ENCODE results near the gene XBP1. TPM values are rescaled to one million over a fixed set of nuclear protein-coding genes. Genes with fewer than 3 reads are reported as not detected.

XBP1 gene
- total and polyA plus RNA-seq, 2 of the 13 experiments (the other 11 are each of a cell fraction or from before 2014, with no cell fraction given): 416 to 427 TPM

GRCh38 chr22:28800308-28801041 is at the start of gene XBP1 (continued):
- no peak for TF ChIP-seq ZNF18 (CRISPR knock-in tag; IDR thresholded peaks at IDR 0.05; ENCODE audit: insufficient replicate concordance)
- TF ChIP-seq ELK4 (CRISPR knock-in tag; IDR thresholded peaks at IDR 0.05; ENCODE audit: borderline replicate concordance): no peak
- no peak for TF ChIP-seq SMARCC2 (IDR thresholded peaks at IDR 0.05)
- peak; percentile 86 for TF ChIP-seq TFDP2 (CRISPR knock-in tag; IDR thresholded peaks at IDR 0.05)
- peak; percentile 55; the same call in 1 of the 2 replicates for TF ChIP-seq ERF (CRISPR knock-in tag; IDR thresholded peaks at IDR 0.05)
- no peak for TF ChIP-seq CEBPZ (IDR thresholded peaks at IDR 0.05; ENCODE audit: low read length)
- peak; percentile 49; the same call in 1 of the 2 replicates for TF ChIP-seq ZNF609 (CRISPR knock-in tag; IDR thresholded peaks at IDR 0.05; ENCODE audit: borderline replicate concordance)
- peak; percentile 61 for TF ChIP-seq RBM22 (optimal IDR thresholded peaks at IDR 0.05; ENCODE audit: low read length)
- 0 out of 2 replicates have a peak, but pooled peaks have one; percentile 73 for TF ChIP-seq ZNF431 (CRISPR knock-in tag; IDR thresholded peaks at IDR 0.05; ENCODE audit: borderline replicate concordance, low read depth)
- peak; percentile 91 for TF ChIP-seq MED8 (CRISPR knock-in tag; IDR thresholded peaks at IDR 0.05; ENCODE audit: insufficient replicate concordance)
- 0 out of 2 replicates have a peak, but pooled peaks have one; percentile 26 for TF ChIP-seq RARG (CRISPR knock-in tag; IDR thresholded peaks at IDR 0.05; ENCODE audit: low read depth)
- TF ChIP-seq NCOA5 (CRISPR knock-in tag; IDR thresholded peaks at IDR 0.05): no peak
- no peak for TF ChIP-seq ARID2 (CRISPR knock-in tag; IDR thresholded peaks at IDR 0.05; ENCODE audit: borderline replicate concordance)
- no peak for TF ChIP-seq TRIM22 (IDR thresholded peaks at IDR 0.05)

All from HepG2 (cell line).